HEK293 (cell line): ENCODE measurements around the gene CUL9.

Experiments used
- GFI1B ChIP-seq: fragments of 450-650 bp; formaldehyde crosslinking; IDR thresholded peaks from 2 replicates; pipeline ENCODE4 v1.5.1; 2016; ENCODE audit warnings: missing biosample characterization, missing genetic modification characterization
- KLF16 ChIP-seq: fragments of 450-650 bp; formaldehyde crosslinking; IDR thresholded peaks from 2 replicates; pipeline ENCODE4 v1.5.1; 2017; ENCODE audit warnings: missing biosample characterization, missing genetic modification characterization
- OSR2 ChIP-seq: fragments of 450-650 bp; formaldehyde crosslinking; IDR thresholded peaks from 2 replicates; pipeline ENCODE4 v1.5.1; 2016; ENCODE audit warnings: missing biosample characterization, missing genetic modification characterization
- SP3 ChIP-seq: fragments of 450-650 bp; formaldehyde crosslinking; IDR thresholded peaks from 2 replicates; pipeline ENCODE4 v1.5.1; 2016; ENCODE audit warnings: missing biosample characterization, missing genetic modification characterization
- YY2 ChIP-seq: fragments of 450-650 bp; formaldehyde crosslinking; IDR thresholded peaks from 2 replicates; pipeline ENCODE4 v1.5.1; 2016; ENCODE audit warnings: missing biosample characterization, missing genetic modification characterization
- ZBTB21 ChIP-seq: fragments of 450-650 bp; formaldehyde crosslinking; IDR thresholded peaks from 2 replicates; pipeline ENCODE4 v1.5.1; 2017; ENCODE audit warnings: missing biosample characterization, missing genetic modification characterization
- ZIC2 ChIP-seq: fragments of 450-650 bp; formaldehyde crosslinking; IDR thresholded peaks from 2 replicates; pipeline ENCODE4 v1.5.1; 2016; ENCODE audit warnings: missing biosample characterization, missing genetic modification characterization
- ZNF132 ChIP-seq: fragments of 450-650 bp; formaldehyde crosslinking; IDR thresholded peaks from 2 replicates; pipeline ENCODE4 v1.5.1; 2017; ENCODE audit warnings: missing biosample characterization, missing genetic modification characterization, borderline replicate concordance
- ZNF16 ChIP-seq: fragments of 450-650 bp; formaldehyde crosslinking; IDR thresholded peaks from 2 replicates; pipeline ENCODE4 v1.5.1; 2016; ENCODE audit warnings: low read depth, missing biosample characterization, missing genetic modification characterization
- ZNF214 ChIP-seq: fragments of 450-650 bp; formaldehyde crosslinking; IDR thresholded peaks from 2 replicates; pipeline ENCODE4 v1.5.1; 2017; ENCODE audit warnings: missing biosample characterization, mild to moderate bottlenecking, missing genetic modification characterization, borderline replicate concordance
- ZNF221 ChIP-seq: fragments of 450-650 bp; formaldehyde crosslinking; IDR thresholded peaks from 2 replicates; pipeline ENCODE4 v1.5.1; 2017; ENCODE audit warnings: missing biosample characterization, missing genetic modification characterization, borderline replicate concordance
- ZNF266 ChIP-seq: fragments of 450-650 bp; formaldehyde crosslinking; IDR thresholded peaks from 2 replicates; pipeline ENCODE4 v1.5.1; 2016; ENCODE audit warnings: missing biosample characterization, missing genetic modification characterization, low read depth
- ZNF292 ChIP-seq: fragments of 450-650 bp; formaldehyde crosslinking; IDR thresholded peaks from 2 replicates; pipeline ENCODE4 v1.5.1; 2016; ENCODE audit warnings: low read depth, missing biosample characterization, missing genetic modification characterization, borderline replicate concordance
- ZNF366 ChIP-seq: fragments of 450-650 bp; formaldehyde crosslinking; conservative IDR thresholded peaks from 2 replicates; pipeline ENCODE4 v1.5.1; 2016; ENCODE audit warnings: missing biosample characterization, missing genetic modification characterization
- ZNF404 ChIP-seq: fragments of 450-650 bp; formaldehyde crosslinking; IDR thresholded peaks from 2 replicates; pipeline ENCODE4 v1.5.1; 2017; ENCODE audit warnings: missing biosample characterization, missing genetic modification characterization
- ZNF416 ChIP-seq: fragments of 450-650 bp; formaldehyde crosslinking; IDR thresholded peaks from 2 replicates; pipeline ENCODE4 v1.5.1; 2016; ENCODE audit warnings: missing biosample characterization, missing genetic modification characterization
- ZNF426 ChIP-seq: fragments of 450-650 bp; formaldehyde crosslinking; IDR thresholded peaks from 2 replicates; pipeline ENCODE4 v1.5.1; 2017; ENCODE audit warnings: missing biosample characterization, missing genetic modification characterization, mild to moderate bottlenecking, inconsistent platforms, moderate library complexity
- ZNF558 ChIP-seq: fragments of 450-650 bp; formaldehyde crosslinking; IDR thresholded peaks from 2 replicates; pipeline ENCODE4 v1.5.1; 2016; ENCODE audit warnings: missing biosample characterization, missing genetic modification characterization
- ZNF623 ChIP-seq: fragments of 450-650 bp; formaldehyde crosslinking; IDR thresholded peaks from 2 replicates; pipeline ENCODE4 v1.5.1; 2016; ENCODE audit warnings: missing biosample characterization, missing genetic modification characterization
- ZNF654 ChIP-seq: fragments of 450-650 bp; formaldehyde crosslinking; IDR thresholded peaks from 2 replicates; pipeline ENCODE4 v1.5.1; 2016; ENCODE audit warnings: low read depth, missing biosample characterization, missing genetic modification characterization
- ZNF792 ChIP-seq: fragments of 450-650 bp; formaldehyde crosslinking; IDR thresholded peaks from 2 replicates; pipeline ENCODE4 v1.5.1; 2016; ENCODE audit warnings: missing biosample characterization, missing genetic modification characterization
- TF ChIP-seq, protein P1 (sequence below): fragments of 450-650 bp; formaldehyde crosslinking; IDR thresholded peaks from 2 replicates; pipeline ENCODE4 v1.5.1; 2016; ENCODE audit warnings: missing biosample characterization, missing genetic modification characterization
- TF ChIP-seq, protein P2 (sequence below): fragments of 450-650 bp; formaldehyde crosslinking; IDR thresholded peaks from 2 replicates; pipeline ENCODE4; 2016; ENCODE audit warnings: missing biosample characterization, missing genetic modification characterization
- TF ChIP-seq, protein P3 (sequence below): fragments of 450-650 bp; formaldehyde crosslinking; IDR thresholded peaks from 2 replicates; pipeline ENCODE4 v1.5.1; 2016; ENCODE audit warnings: missing biosample characterization, missing genetic modification characterization
- TF ChIP-seq, protein P4 (sequence below): fragments of 450-650 bp; IDR thresholded peaks from 2 replicates; pipeline ENCODE4 v1.5.1; 2018; ENCODE audit warnings: missing biosample characterization, missing genetic modification characterization
- TF ChIP-seq, protein P5 (sequence below): fragments of 450-650 bp; formaldehyde crosslinking; IDR thresholded peaks from 2 replicates; pipeline ENCODE4 v1.5.1; 2016; ENCODE audit warnings: missing biosample characterization, missing genetic modification characterization
- TF ChIP-seq, protein P6 (sequence below): fragments of 450-650 bp; formaldehyde crosslinking; IDR thresholded peaks from 2 replicates; pipeline ENCODE4 v1.5.1; 2016; ENCODE audit warnings: missing biosample characterization, missing genetic modification characterization

The CUL9 gene

DNA sequence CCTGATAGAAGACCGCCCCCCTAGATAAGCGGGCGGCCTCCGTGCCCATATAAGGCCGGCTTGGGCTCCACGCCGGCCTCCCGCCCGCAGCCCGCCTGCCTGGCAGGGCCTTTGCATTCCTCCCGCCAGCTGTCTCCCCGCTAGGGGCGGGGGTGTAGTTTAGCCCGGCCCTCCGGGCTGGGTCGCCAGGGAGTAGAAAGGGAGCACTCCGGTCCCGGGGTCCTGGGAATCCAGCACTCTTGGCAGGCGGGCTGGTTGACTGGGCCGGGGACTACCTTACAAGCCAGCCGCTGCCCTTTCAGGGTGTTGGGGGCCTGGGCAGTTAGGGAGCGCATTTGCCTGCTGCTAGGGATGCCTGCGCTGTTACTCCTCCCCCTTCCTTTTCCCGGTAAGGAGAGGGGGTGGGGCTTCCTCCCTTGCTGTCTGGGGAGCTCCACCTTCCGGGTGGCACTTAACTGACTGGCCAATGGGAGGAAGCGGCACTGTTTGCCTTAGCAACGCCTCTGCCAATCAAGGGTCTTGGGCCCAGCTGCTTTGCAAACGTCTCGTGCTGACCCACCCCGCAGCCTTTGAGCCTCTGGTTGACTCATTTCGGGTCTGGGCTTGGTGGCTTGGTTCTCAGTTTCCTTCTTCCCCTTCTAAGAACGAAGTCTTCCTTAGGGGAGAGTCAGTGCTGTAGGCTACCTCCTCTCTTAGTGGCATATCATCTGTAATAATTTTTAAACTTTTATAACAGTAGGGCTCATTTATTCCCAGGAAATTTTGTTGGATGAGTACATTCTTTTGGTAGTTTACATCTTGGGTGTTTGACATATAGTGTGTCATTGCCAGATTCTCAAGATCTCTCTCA, 7.5 kb upstream of the CUL9 start (continued):
- TF ChIP-seq, protein P1, sequence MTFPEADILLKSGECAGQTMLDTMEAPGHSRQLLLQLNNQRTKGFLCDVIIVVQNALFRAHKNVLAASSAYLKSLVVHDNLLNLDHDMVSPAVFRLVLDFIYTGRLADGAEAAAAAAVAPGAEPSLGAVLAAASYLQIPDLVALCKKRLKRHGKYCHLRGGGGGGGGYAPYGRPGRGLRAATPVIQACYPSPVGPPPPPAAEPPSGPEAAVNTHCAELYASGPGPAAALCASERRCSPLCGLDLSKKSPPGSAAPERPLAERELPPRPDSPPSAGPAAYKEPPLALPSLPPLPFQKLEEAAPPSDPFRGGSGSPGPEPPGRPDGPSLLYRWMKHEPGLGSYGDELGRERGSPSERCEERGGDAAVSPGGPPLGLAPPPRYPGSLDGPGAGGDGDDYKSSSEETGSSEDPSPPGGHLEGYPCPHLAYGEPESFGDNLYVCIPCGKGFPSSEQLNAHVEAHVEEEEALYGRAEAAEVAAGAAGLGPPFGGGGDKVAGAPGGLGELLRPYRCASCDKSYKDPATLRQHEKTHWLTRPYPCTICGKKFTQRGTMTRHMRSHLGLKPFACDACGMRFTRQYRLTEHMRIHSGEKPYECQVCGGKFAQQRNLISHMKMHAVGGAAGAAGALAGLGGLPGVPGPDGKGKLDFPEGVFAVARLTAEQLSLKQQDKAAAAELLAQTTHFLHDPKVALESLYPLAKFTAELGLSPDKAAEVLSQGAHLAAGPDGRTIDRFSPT (tag by site-specific recombination): no peak
- no peak for TF ChIP-seq ZNF416 (tag by site-specific recombination)
- no peak for TF ChIP-seq OSR2 (tag by site-specific recombination)
- TF ChIP-seq ZNF292: no peak
- no peak for TF ChIP-seq ZNF214 (tag by site-specific recombination)
- TF ChIP-seq ZNF426 (tag by site-specific recombination): no peak
- TF ChIP-seq ZNF16 (tag by site-specific recombination): no peak
- no peak for TF ChIP-seq ZNF221
- no peak for TF ChIP-seq ZNF404 (tag by site-specific recombination)
- TF ChIP-seq ZNF792: no peak
- no peak for TF ChIP-seq ZNF654
- TF ChIP-seq, protein P2, sequence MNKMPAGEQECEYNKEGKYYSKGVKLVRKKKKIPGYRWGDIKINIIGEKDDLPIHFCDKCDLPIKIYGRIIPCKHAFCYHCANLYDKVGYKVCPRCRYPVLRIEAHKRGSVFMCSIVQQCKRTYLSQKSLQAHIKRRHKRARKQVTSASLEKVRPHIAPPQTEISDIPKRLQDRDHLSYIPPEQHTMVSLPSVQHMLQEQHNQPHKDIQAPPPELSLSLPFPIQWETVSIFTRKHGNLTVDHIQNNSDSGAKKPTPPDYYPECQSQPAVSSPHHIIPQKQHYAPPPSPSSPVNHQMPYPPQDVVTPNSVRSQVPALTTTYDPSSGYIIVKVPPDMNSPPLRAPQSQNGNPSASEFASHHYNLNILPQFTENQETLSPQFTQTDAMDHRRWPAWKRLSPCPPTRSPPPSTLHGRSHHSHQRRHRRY: no peak
- no peak for TF ChIP-seq YY2 (tag by site-specific recombination)
- TF ChIP-seq ZNF623 (tag by site-specific recombination): peak; percentile 19
- no peak for TF ChIP-seq ZNF366 (tag by site-specific recombination)
- TF ChIP-seq, protein P3, sequence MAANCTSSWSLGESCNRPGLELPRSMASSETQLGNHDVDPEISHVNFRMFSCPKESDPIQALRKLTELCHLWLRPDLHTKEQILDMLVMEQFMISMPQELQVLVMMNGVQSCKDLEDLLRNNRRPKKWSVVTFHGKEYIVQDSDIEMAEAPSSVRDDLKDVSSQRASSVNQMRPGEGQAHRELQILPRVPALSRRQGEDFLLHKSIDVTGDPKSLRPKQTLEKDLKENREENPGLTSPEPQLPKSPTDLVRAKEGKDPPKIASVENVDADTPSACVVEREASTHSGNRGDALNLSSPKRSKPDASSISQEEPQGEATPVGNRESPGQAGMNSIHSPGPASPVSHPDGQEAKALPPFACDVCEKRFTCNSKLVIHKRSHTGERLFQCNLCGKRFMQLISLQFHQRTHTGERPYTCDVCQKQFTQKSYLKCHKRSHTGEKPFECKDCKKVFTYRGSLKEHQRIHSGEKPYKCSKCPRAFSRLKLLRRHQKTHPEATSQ: no peak
- TF ChIP-seq SP3 (tag by site-specific recombination): peak; percentile 91
- no peak for TF ChIP-seq ZNF266 (tag by site-specific recombination)
- TF ChIP-seq, protein P4, sequence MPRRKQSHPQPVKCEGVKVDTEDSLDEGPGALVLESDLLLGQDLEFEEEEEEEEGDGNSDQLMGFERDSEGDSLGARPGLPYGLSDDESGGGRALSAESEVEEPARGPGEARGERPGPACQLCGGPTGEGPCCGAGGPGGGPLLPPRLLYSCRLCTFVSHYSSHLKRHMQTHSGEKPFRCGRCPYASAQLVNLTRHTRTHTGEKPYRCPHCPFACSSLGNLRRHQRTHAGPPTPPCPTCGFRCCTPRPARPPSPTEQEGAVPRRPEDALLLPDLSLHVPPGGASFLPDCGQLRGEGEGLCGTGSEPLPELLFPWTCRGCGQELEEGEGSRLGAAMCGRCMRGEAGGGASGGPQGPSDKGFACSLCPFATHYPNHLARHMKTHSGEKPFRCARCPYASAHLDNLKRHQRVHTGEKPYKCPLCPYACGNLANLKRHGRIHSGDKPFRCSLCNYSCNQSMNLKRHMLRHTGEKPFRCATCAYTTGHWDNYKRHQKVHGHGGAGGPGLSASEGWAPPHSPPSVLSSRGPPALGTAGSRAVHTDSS: no peak
- no peak for TF ChIP-seq ZNF132
- peak; percentile 57; the same call in 1 of the 2 replicates for TF ChIP-seq KLF16
- TF ChIP-seq ZNF558: no peak
- TF ChIP-seq, protein P5, sequence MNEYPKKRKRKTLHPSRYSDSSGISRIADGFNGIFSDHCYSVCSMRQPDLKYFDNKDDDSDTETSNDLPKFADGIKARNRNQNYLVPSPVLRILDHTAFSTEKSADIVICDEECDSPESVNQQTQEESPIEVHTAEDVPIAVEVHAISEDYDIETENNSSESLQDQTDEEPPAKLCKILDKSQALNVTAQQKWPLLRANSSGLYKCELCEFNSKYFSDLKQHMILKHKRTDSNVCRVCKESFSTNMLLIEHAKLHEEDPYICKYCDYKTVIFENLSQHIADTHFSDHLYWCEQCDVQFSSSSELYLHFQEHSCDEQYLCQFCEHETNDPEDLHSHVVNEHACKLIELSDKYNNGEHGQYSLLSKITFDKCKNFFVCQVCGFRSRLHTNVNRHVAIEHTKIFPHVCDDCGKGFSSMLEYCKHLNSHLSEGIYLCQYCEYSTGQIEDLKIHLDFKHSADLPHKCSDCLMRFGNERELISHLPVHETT (tag by site-specific recombination): no peak
- TF ChIP-seq ZIC2 (tag by site-specific recombination): peak; percentile 62
- TF ChIP-seq GFI1B: no peak
- TF ChIP-seq, protein P6, sequence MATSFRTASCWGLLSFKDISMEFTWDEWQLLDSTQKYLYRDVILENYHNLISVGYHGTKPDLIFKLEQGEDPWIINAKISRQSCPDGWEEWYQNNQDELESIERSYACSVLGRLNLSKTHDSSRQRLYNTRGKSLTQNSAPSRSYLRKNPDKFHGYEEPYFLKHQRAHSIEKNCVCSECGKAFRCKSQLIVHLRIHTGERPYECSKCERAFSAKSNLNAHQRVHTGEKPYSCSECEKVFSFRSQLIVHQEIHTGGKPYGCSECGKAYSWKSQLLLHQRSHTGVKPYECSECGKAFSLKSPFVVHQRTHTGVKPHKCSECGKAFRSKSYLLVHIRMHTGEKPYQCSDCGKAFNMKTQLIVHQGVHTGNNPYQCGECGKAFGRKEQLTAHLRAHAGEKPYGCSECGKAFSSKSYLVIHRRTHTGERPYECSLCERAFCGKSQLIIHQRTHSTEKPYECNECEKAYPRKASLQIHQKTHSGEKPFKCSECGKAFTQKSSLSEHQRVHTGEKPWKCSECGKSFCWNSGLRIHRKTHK (tag by site-specific recombination): no peak
- TF ChIP-seq ZBTB21 (tag by site-specific recombination): no peak
